GM23338 (cell line): ENCODE data around the gene NR3C1. TPM values are rescaled to one million over a fixed set of nuclear protein-coding genes. Genes with fewer than 3 reads are reported as not detected.

Source experiments
- ATAC-seq: fragments of 200-7000 bp; cut with Tn5 transposase; 3 replicates; pipeline ENCODE4 v1.9.1; 2020
- DNase-seq: peaks from one replicate; pipeline ENCODE4 v3.0.0-alpha.2; 2015; ENCODE audit warnings: low spot score
- H2AFZ ChIP-seq: fragments of 200-600 bp; sonication (generic); 2 replicates; pipeline ENCODE4 v1.8.0; 2016; ENCODE audit warnings: antibody characterized with exemption, mild to moderate bottlenecking, moderate library complexity
- H3F3A ChIP-seq: fragments of 200-600 bp; sonication (generic); replicated peaks from 2 replicates; pipeline ENCODE4 v1.8.0; 2017; ENCODE audit warnings: antibody characterized with exemption, mixed run types, low read depth
- H3K27ac ChIP-seq: fragments of 200-600 bp; sonication (generic); 2 replicates; pipeline ENCODE4 v1.6.1; 2016; ENCODE audit warnings: low read depth
- H3K27me3 ChIP-seq: fragments of 200-600 bp; sonication (generic); 2 replicates; pipeline ENCODE4 v1.8.0; 2016; ENCODE audit warnings: mild to moderate bottlenecking, mixed run types, moderate library complexity; ENCODE audit not compliant: insufficient read depth
- H3K36me3 ChIP-seq: fragments of 200-600 bp; sonication (generic); 2 replicates; pipeline ENCODE4 v1.8.0; 2016; ENCODE audit warnings: mild to moderate bottlenecking; ENCODE audit not compliant: insufficient read depth
- H3K4me1 ChIP-seq: fragments of 200-600 bp; sonication (generic); 2 replicates; pipeline ENCODE4 v1.8.0; 2016; ENCODE audit warnings: mild to moderate bottlenecking, moderate library complexity; ENCODE audit not compliant: insufficient read depth
- H3K4me2 ChIP-seq: fragments of 200-600 bp; sonication (generic); 2 replicates; pipeline ENCODE4 v1.7.1; 2017; ENCODE audit warnings: mixed run types
- H3K4me3 ChIP-seq: fragments of 200-600 bp; sonication (generic); 2 replicates; pipeline ENCODE4 v1.6.1; 2016; ENCODE audit warnings: mixed run types
- H3K79me2 ChIP-seq: fragments of 200-600 bp; sonication (generic); replicated peaks from 2 replicates; pipeline ENCODE4 v1.8.0; 2017; ENCODE audit warnings: mild to moderate bottlenecking; ENCODE audit not compliant: insufficient read depth
- H3K9me2 ChIP-seq: fragments of 200-600 bp; sonication (generic); 2 replicates; pipeline ENCODE4 v1.8.0; 2017; ENCODE audit not compliant: insufficient read depth
- H4K20me1 ChIP-seq: fragments of 200-600 bp; sonication (generic); replicated peaks from 2 replicates; pipeline ENCODE4 v1.8.0; 2017; ENCODE audit warnings: mild to moderate bottlenecking; ENCODE audit not compliant: insufficient read depth
- H3K27ac Mint-ChIP-seq: 2 replicates; pipeline ENCODE4 v1.8.0; 2020; ENCODE audit warnings: inconsistent platforms, mild to moderate bottlenecking, moderate library complexity, mixed read lengths
- H3K27me3 Mint-ChIP-seq: 3 replicates; pipeline ENCODE4 v1.8.0; 2022; ENCODE audit warnings: low read depth, mild to moderate bottlenecking, moderate library complexity, mixed read lengths, inconsistent platforms; ENCODE audit not compliant: insufficient read depth, poor library complexity
- H3K36me3 Mint-ChIP-seq: 3 replicates; pipeline ENCODE4 v1.8.0; 2021; ENCODE audit warnings: low read depth, mild to moderate bottlenecking, inconsistent platforms, moderate library complexity, mixed read lengths
- H3K4me1 Mint-ChIP-seq: 3 replicates; pipeline ENCODE4 v1.8.0; 2020; ENCODE audit warnings: mild to moderate bottlenecking, inconsistent platforms, mixed read lengths
- H3K4me3 Mint-ChIP-seq: 3 replicates; pipeline ENCODE4 v1.8.0; 2021; ENCODE audit warnings: moderate library complexity, mild to moderate bottlenecking, inconsistent platforms, mixed read lengths
- H3K9me3 Mint-ChIP-seq: 3 replicates; pipeline ENCODE4 v1.8.0; 2020; ENCODE audit warnings: moderate library complexity, mild to moderate bottlenecking, inconsistent platforms, mixed read lengths
- CREB1 ChIP-seq: fragments of 250-450 bp; sonication (Bioruptor Pico); IDR thresholded peaks from 2 replicates; pipeline ENCODE4 v1.5.0; 2020; ENCODE audit warnings: low read depth, mild to moderate bottlenecking, moderate library complexity
- EZH2 ChIP-seq: fragments of 200-600 bp; sonication (generic); IDR thresholded peaks from one replicate; pipeline ENCODE4 v1.8.0; 2017; ENCODE audit warnings: antibody characterized with exemption, mild to moderate bottlenecking, low read depth; ENCODE audit not compliant: unreplicated experiment
- EZH2phosphoT487 ChIP-seq: fragments of 200-600 bp; sonication (generic); IDR thresholded peaks from one replicate; pipeline ENCODE4 v1.8.1; 2018; ENCODE audit warnings: antibody characterized with exemption; ENCODE audit not compliant: unreplicated experiment
- JUNB ChIP-seq: IDR thresholded peaks from one replicate; pipeline ENCODE4 v1.6.1; 2016; ENCODE audit warnings: antibody characterized with exemption; ENCODE audit not compliant: unreplicated experiment
- NANOG ChIP-seq: IDR thresholded peaks from 2 replicates; pipeline ENCODE4 v1.6.1; 2016; ENCODE audit warnings: antibody characterized with exemption, borderline replicate concordance
- POLR2AphosphoS5 ChIP-seq: IDR thresholded peaks from 2 replicates; pipeline ENCODE4 v1.6.1; 2016; ENCODE audit warnings: antibody characterized with exemption, low read depth
- STAT1 ChIP-seq: IDR thresholded peaks from one replicate; pipeline ENCODE4 v1.6.1; 2016; ENCODE audit warnings: antibody characterized with exemption; ENCODE audit not compliant: unreplicated experiment
- ZNF331 ChIP-seq: fragments of 250-450 bp; sonication (Bioruptor Pico); IDR thresholded peaks from 2 replicates; pipeline ENCODE4 v1.5.0; 2020; ENCODE audit warnings: low read depth, mild to moderate bottlenecking, moderate library complexity
- polyA plus RNA-seq: library from polyadenylated mRNA; unstranded; fragments of >200 nt; fragmentation: Nextera tagmentation; extraction: Ambion mirVana; gene quantifications from 2 replicates; pipeline ENCODE4 v1.2.1, GENCODE V29; 2016
- total RNA-seq: library from RNA; depleted of rRNA; stranded (reverse); fragments of >200 nt; shearing (Covaris generic); gene quantifications from 2 replicates; pipeline ENCODE4 v1.2.3, GENCODE V29; 2014
- TF ChIP-seq, protein P1 (sequence below): IDR thresholded peaks from 2 replicates; pipeline ENCODE4 v1.6.1; 2016; ENCODE audit warnings: antibody characterized with exemption
- TF ChIP-seq, protein P2 (sequence below), 2 experiments: fragments of 200-600 bp in 1 of 2; sonication (generic) in 1 of 2; conservative IDR thresholded peaks; 2 replicates each; pipeline versions ENCODE4 v1.5.1 to v1.6.1; 2016 to 2017; ENCODE audit warnings: antibody characterized with exemption in 2 of 2, low read depth in 2 of 2, mild to moderate bottlenecking in 2 of 2, moderate library complexity in 1 of 2

The NR3C1 gene
- total and polyA plus RNA-seq, 2 experiments from 2014 or later = 1.2 to 4.6 TPM

DNA sequence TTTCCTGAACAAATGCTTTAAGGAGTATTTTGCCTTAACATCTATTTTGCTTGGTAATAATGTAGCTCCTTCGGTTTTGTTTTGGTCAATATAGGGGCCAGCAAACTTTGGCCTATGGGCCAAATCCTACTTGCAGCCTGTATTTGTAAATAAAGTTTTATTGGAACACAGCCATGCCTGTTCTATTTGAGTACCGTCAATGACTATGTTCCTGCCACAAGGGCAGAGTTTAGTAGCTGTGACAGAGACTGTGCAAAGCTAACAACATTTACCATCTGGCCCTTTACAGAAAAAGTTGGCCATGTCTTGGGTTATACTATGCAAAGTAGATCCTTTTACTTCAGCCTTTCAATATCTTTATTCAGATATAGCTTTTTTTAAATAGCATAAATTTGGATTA, 113.4 kb downstream of the NR3C1 start:
- H2AFZ ChIP-seq = no peak overlapping the region
- TF ChIP-seq, protein P1, sequence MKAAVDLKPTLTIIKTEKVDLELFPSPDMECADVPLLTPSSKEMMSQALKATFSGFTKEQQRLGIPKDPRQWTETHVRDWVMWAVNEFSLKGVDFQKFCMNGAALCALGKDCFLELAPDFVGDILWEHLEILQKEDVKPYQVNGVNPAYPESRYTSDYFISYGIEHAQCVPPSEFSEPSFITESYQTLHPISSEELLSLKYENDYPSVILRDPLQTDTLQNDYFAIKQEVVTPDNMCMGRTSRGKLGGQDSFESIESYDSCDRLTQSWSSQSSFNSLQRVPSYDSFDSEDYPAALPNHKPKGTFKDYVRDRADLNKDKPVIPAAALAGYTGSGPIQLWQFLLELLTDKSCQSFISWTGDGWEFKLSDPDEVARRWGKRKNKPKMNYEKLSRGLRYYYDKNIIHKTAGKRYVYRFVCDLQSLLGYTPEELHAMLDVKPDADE = no peak
- no peak for TF ChIP-seq CREB1 (CRISPR knock-in tag)
- no peak for TF ChIP-seq NANOG
- TF ChIP-seq EZH2 = no peak
- TF ChIP-seq JUNB = no peak
- no peak for TF ChIP-seq ZNF331 (CRISPR knock-in tag)
- TF ChIP-seq, protein P2, sequence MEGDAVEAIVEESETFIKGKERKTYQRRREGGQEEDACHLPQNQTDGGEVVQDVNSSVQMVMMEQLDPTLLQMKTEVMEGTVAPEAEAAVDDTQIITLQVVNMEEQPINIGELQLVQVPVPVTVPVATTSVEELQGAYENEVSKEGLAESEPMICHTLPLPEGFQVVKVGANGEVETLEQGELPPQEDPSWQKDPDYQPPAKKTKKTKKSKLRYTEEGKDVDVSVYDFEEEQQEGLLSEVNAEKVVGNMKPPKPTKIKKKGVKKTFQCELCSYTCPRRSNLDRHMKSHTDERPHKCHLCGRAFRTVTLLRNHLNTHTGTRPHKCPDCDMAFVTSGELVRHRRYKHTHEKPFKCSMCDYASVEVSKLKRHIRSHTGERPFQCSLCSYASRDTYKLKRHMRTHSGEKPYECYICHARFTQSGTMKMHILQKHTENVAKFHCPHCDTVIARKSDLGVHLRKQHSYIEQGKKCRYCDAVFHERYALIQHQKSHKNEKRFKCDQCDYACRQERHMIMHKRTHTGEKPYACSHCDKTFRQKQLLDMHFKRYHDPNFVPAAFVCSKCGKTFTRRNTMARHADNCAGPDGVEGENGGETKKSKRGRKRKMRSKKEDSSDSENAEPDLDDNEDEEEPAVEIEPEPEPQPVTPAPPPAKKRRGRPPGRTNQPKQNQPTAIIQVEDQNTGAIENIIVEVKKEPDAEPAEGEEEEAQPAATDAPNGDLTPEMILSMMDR (conservative IDR thresholded peaks at IDR 0.05; ENCODE audit: low read depth in 2 of 2) = no peak
- TF ChIP-seq POLR2AphosphoS5 = no peak
- no peaks in the 10 kb centered on the region for H4K20me1 ChIP-seq
- no peak overlapping the region for H3K27ac ChIP-seq
- H3K36me3 Mint-ChIP-seq = no peaks in the 10 kb centered on the region; the same call in 2 of the 3 replicates
- ATAC-seq (no peak), DNase-seq (no peak)
- no peak overlapping the region for H3K27ac Mint-ChIP-seq
- H3K4me3 Mint-ChIP-seq = no peak overlapping the region
- no peaks in the 10 kb centered on the region for H3K9me3 Mint-ChIP-seq
- no peaks in the 10 kb centered on the region for H3K27me3 Mint-ChIP-seq
- no peaks in the 10 kb centered on the region for H3K79me2 ChIP-seq
- no peaks in the 10 kb centered on the region for H3K27me3 ChIP-seq
- no peaks in the 10 kb centered on the region for H3K4me1 Mint-ChIP-seq
- no peaks in the 10 kb centered on the region for H3F3A ChIP-seq
- H3K4me2 ChIP-seq = no peak overlapping the region
- no peaks in the 10 kb centered on the region for H3K36me3 ChIP-seq
- H3K4me3 ChIP-seq = no peak overlapping the region
- H3K4me1 ChIP-seq = no peaks in the 10 kb centered on the region
- no peaks in the 10 kb centered on the region for H3K9me2 ChIP-seq

DNA sequence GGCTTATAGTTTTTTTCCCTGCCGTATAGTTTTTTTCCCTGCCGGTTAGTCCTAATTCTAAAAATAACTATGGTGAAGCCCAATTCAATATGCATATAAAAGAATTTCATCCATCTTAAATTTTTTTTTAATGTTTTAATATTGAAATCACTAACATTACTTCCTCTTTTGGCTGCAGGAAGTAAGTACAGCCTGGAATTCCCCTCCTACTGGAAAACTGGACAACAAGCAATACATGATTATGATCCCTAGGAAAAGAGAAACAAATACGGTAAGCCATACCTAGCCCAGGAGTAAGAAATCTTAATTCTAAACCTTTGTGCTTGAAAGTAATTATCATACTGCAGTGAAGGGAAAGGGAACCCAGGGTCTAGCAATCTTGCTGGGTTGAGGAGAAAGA, 119.0 kb downstream of the NR3C1 start:
- H3K4me3 ChIP-seq = no peak overlapping the region
- H3K4me2 ChIP-seq = no peak overlapping the region
- no peaks in the 10 kb centered on the region for H3K27me3 Mint-ChIP-seq

More for the DNA sequence above, 119.0 kb downstream of the NR3C1 start:
- Mint-ChIP-seq H3K36me3 (peaks cover 12% of the 10 kb centered on the region; the same call in 2 of the 3 replicates), H3K27ac (no peak overlapping the region), H3K4me3 (no peak overlapping the region), H3K9me3 (no peaks in the 10 kb centered on the region; the same call in 2 of the 3 replicates), H3K4me1 (peaks cover 8% of the 10 kb centered on the region)
- DNase-seq (no peak), ATAC-seq (no peak)
- H3K36me3 ChIP-seq = no peaks in the 10 kb centered on the region
- no peaks in the 10 kb centered on the region for H3K9me2 ChIP-seq
- no peaks in the 10 kb centered on the region for H3K79me2 ChIP-seq
- H4K20me1 ChIP-seq = no peaks in the 10 kb centered on the region
- peaks cover 10% of the 10 kb centered on the region for H3K4me1 ChIP-seq
- no peak overlapping the region for H3K27ac ChIP-seq
- H3K27me3 ChIP-seq = no peaks in the 10 kb centered on the region
- TF ChIP-seq, protein P2 (conservative IDR thresholded peaks at IDR 0.05; ENCODE audit: low read depth in 2 of 2) = no peak
- no peak for TF ChIP-seq EZH2phosphoT487
- TF ChIP-seq JUNB = no peak
- TF ChIP-seq, protein P1 = no peak
- TF ChIP-seq ZNF331 (CRISPR knock-in tag) = no peak
- TF ChIP-seq STAT1 = no peak
- TF ChIP-seq POLR2AphosphoS5 = no peak
- TF ChIP-seq EZH2 = no peak
- no peak for TF ChIP-seq CREB1 (CRISPR knock-in tag)
- TF ChIP-seq NANOG = no peak
- no peak overlapping the region for H2AFZ ChIP-seq
- H3F3A ChIP-seq = no peaks in the 10 kb centered on the region
